ENCODE results near the gene CEP120.

Gene CEP120

DNA sequence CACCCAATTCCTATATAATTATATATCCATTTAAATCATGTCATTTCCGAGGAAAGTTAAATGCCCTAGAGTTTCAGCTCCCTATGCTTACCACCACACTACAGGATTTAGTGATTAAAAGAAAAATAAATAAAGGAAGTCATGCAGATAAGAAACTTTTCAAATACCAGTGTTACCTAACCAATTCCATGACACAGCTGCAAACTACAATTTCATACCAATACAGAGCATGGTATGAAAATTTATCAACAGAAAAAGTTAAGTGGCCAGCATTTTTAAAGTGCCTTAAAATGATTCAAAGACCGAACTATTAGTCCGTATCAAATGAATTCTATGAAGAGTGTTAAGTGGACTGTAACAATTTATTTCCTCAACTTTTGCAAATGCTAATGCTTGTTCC is 35.9 kb downstream of the CEP120 start:
- no peak overlapping the region for H3K4me3 ChIP-seq (ENCODE audit: low read length)

DNA sequence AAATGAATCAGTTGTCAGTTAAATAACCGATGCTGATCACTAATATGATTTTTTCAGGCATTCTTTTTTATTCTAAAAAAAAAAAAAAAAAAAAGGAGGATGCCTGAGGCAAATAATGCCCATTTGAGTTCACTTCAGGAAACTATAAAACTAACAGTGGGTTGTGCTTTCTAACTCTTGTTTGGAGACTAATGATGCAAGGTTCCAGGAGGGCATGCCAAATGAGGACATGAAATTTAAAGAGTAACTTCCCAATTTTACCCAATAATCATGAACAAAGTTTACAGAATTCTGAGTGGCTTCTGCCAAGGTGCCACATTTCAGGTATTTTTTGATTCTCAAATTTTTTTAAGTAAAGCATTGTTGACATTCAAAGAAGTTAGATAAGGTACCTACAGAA is 41.0 kb downstream of the CEP120 start:
- no peak overlapping the region for H3K4me3 ChIP-seq (ENCODE audit: low read length)
- DNase-seq (ENCODE audit: low read depth) = no peak
- TF ChIP-seq, protein P1, sequence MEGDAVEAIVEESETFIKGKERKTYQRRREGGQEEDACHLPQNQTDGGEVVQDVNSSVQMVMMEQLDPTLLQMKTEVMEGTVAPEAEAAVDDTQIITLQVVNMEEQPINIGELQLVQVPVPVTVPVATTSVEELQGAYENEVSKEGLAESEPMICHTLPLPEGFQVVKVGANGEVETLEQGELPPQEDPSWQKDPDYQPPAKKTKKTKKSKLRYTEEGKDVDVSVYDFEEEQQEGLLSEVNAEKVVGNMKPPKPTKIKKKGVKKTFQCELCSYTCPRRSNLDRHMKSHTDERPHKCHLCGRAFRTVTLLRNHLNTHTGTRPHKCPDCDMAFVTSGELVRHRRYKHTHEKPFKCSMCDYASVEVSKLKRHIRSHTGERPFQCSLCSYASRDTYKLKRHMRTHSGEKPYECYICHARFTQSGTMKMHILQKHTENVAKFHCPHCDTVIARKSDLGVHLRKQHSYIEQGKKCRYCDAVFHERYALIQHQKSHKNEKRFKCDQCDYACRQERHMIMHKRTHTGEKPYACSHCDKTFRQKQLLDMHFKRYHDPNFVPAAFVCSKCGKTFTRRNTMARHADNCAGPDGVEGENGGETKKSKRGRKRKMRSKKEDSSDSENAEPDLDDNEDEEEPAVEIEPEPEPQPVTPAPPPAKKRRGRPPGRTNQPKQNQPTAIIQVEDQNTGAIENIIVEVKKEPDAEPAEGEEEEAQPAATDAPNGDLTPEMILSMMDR (conservative IDR thresholded peaks at IDR 0.05; ENCODE audit: low read depth, low read length) = no peak

More for the DNA sequence above, 35.9 kb downstream of the CEP120 start:
- TF ChIP-seq, protein P1 (conservative IDR thresholded peaks at IDR 0.05; ENCODE audit: low read depth, low read length) = no peak
- no peak for DNase-seq (ENCODE audit: low read depth)

DNA sequence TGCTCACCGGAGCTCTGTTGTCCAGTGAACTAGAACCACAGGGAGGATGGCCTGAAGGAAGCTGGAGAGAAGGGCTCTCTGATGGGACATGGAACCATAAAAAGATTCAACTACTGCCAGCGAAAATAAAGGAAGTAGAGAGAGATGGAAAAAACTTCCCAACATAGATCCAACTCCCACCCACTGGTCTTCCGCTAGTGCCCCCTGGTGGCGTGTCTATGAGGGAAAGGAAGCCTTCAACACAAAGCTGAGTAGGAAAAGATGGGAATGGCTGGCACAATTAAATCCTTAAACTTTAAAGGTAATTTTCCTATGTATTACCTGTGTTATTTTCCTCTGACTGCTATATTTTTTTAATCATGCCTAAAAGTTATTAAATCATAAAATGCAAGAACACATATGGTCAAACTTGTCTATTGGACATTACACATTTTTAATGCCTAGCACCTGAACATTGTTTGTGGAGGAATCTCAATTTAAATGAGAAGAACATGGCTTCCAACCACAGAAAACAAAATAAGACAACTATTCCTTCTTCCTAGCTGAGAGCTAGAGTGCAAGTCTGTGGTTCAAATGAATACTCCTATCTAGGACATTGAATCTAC is 51.5 kb downstream of the CEP120 start:
- DNase-seq (ENCODE audit: low read depth) = no peak
- TF ChIP-seq, protein P1 (conservative IDR thresholded peaks at IDR 0.05; ENCODE audit: low read depth, low read length) = peak; percentile 60
- H3K4me3 ChIP-seq (ENCODE audit: low read length) = no peak overlapping the region

DNA sequence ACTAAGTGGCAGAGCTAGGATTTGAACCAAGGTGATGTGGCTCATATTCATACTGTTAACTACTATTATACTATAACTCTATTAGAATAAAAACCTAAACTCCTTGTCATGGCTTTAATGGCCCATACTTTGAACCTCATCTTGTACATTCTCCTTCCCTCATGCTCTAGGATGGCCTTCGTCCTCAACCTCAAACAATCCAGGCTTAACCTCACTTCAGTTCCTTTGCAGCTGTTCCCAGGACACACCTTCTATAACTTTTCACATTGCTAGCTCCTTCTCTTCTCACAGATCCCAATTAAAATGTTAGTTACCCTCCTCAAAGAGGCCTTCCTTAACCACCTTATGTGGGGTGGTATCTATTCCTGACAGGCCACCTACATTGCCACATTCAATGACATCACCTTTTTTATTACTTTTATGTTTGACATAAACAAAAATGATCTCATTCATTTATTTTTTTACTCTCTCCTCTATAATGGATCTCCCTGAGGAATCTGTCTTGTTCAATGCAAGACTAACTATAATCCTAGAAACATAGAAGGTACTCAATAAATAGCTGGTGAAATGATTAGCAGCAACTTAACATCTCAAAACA is 53.7 kb downstream of the CEP120 start:
- no peak for DNase-seq (ENCODE audit: low read depth)
- H3K4me3 ChIP-seq (ENCODE audit: low read length) = no peak overlapping the region
- TF ChIP-seq, protein P1 (conservative IDR thresholded peaks at IDR 0.05; ENCODE audit: low read depth, low read length) = no peak

DNA sequence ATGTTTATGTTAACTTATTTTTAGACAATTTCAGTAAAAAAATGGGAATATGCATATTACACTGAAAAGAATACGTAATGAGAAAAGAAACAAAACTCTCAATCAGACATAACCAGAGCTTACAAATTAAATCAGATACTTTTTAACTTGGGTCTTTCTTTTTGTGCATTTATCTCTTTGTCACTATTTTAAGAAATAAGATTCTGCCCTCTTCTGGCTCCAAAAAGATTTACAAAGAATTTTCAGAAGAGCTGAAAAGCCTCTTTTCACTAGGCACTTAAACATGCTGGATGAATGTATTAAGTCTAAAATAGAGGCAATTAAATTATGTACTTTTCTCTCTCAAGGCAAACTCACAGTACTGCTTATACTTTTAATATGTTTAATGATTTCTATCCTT is 55.5 kb downstream of the CEP120 start:
- no peak for DNase-seq (ENCODE audit: low read depth)
- TF ChIP-seq, protein P1 (conservative IDR thresholded peaks at IDR 0.05; ENCODE audit: low read depth, low read length) = peak; percentile 31
- H3K4me3 ChIP-seq (ENCODE audit: low read length) = no peak overlapping the region

DNA sequence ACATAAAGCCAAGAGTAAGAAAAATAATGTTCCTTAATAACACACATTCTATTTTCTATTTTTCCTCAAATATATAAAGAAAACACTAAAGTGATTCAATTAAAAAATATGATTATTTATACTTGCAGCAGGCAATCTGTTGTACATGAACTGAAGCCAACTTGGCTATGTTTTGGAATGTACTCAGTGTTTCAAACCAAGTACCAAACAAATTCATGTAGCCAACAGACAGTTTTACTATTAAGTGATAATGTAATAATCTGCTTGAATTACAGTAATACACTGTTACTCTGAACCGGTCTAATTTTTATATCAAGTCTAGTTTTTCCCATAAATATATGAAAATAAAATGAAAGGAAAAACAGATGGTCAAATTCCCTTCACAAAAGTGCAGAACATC is 58.0 kb downstream of the CEP120 start:
- no peak for DNase-seq (ENCODE audit: low read depth)
- H3K4me3 ChIP-seq (ENCODE audit: low read length) = no peak overlapping the region
- TF ChIP-seq, protein P1 (conservative IDR thresholded peaks at IDR 0.05; ENCODE audit: low read depth, low read length) = no peak

Measured in retinal pigment epithelial cell (primary cell).